ENCODE data around the gene MIOX. TPM values are rescaled to one million over a fixed set of nuclear protein-coding genes. Genes with fewer than 3 reads are reported as not detected.

The MIOX gene
- total RNA-seq, 4 donors from 2014 or later = not detected

DNA sequence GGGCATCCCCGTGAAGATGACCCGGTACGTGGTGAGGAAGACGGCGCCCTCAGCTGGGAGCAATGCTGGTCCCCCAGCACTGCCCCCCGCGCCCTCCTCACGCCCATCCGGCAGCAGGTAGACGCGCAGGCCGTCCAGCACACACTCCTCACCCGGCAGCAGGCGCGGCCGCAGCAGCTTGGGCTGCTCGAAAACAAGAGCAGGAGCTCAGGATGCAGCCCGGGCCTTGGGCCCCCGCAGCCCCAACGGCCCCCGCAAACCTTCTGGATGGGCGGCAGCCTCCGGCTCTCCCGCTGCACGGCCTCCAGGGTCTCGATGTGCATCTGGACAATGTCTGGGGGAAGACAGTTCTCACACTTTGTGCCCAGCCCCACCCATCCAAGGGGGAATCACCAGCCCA is 25.1 kb upstream of the MIOX start:
- peaks cover 0 to 100% of the 10 kb centered on the region in 2 donors for H3K36me3 ChIP-seq
- ATAC-seq = no peak
- WGBS, 2 donors (ENCODE audit: low coverage in 1 of 2) = 80 to 95% methylated on average over 1 to 14 of the region's 26 CpGs
- H3K9me3 ChIP-seq = no peaks in the 10 kb centered on the region
- H3K27ac ChIP-seq = no peak overlapping the region
- TF ChIP-seq, protein P1, sequence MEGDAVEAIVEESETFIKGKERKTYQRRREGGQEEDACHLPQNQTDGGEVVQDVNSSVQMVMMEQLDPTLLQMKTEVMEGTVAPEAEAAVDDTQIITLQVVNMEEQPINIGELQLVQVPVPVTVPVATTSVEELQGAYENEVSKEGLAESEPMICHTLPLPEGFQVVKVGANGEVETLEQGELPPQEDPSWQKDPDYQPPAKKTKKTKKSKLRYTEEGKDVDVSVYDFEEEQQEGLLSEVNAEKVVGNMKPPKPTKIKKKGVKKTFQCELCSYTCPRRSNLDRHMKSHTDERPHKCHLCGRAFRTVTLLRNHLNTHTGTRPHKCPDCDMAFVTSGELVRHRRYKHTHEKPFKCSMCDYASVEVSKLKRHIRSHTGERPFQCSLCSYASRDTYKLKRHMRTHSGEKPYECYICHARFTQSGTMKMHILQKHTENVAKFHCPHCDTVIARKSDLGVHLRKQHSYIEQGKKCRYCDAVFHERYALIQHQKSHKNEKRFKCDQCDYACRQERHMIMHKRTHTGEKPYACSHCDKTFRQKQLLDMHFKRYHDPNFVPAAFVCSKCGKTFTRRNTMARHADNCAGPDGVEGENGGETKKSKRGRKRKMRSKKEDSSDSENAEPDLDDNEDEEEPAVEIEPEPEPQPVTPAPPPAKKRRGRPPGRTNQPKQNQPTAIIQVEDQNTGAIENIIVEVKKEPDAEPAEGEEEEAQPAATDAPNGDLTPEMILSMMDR (IDR thresholded peaks at IDR 0.05) = no peak
- TF ChIP-seq POLR2AphosphoS5 (IDR thresholded peaks at IDR 0.05) (no peak), EP300 (IDR thresholded peaks at IDR 0.05) (no peak), POLR2A (IDR thresholded peaks at IDR 0.05) (no peak)
- H3K27me3 ChIP-seq = no peaks in the 10 kb centered on the region
- H3K4me3 ChIP-seq = no peak overlapping the region
- no peaks in the 10 kb centered on the region for H3K4me1 ChIP-seq

GRCh38 chr22:50461979-50462540 is 24.6 kb upstream of the MIOX start:
- 90 to 94% methylated on average over 2 to 6 of the region's 30 CpGs for WGBS, 2 donors (ENCODE audit: low coverage in 1 of 2)
- TF ChIP-seq EP300 (IDR thresholded peaks at IDR 0.05) (no peak), POLR2A (IDR thresholded peaks at IDR 0.05) (no peak), POLR2AphosphoS5 (IDR thresholded peaks at IDR 0.05) (no peak)
- TF ChIP-seq, protein P1 (IDR thresholded peaks at IDR 0.05) = no peak
- no peaks in the 10 kb centered on the region for H3K9me3 ChIP-seq
- no peaks in the 10 kb centered on the region for H3K27me3 ChIP-seq
- no peak overlapping the region for H3K27ac ChIP-seq
- H3K36me3 ChIP-seq = peaks cover 0 to 100% of the 10 kb centered on the region in 2 donors
- ATAC-seq = no peak
- H3K4me3 ChIP-seq = no peak overlapping the region
- H3K4me1 ChIP-seq = no peaks in the 10 kb centered on the region

DNA sequence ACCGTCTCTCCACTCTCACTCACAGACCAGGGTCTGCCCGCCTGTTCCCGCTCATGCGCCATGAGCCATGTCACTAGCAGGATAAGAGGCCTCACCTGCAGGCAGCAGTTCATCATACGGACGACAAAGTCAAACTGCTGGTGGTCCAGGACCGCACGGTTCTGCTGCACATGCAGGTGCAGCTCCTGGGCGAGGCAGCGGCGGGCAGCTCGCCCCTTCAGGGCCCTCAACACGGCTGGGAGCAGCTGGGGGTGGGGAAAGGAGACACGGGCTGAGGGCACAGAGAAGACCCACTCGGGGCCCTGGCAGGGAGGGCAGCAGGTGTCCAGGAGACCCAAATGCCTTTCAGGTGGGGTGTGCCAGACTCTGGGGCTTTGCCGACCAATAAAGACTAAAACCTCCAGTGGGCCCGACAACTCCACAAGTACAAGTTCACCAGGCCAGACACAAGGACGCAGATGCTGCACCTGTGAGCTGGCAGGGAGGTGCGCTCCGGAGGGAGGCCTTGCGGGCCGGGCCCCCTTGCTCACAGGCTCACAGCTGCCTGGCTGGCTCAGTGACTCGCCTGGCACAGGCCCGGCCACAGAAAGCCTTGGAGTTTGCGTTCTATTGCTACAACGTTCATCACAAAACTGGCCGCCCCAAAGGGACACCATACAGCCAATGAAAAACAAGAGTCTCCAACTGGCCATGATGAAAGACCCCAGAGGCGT is 23.3 kb upstream of the MIOX start:
- no peaks in the 10 kb centered on the region for H3K9me3 ChIP-seq
- no peak overlapping the region for H3K4me3 ChIP-seq
- no peak for ATAC-seq
- TF ChIP-seq, protein P1 (IDR thresholded peaks at IDR 0.05) = no peak
- TF ChIP-seq POLR2AphosphoS5 (IDR thresholded peaks at IDR 0.05) (no peak), POLR2A (IDR thresholded peaks at IDR 0.05) (no peak), EP300 (IDR thresholded peaks at IDR 0.05) (no peak)
- H3K27ac ChIP-seq = no peak overlapping the region
- WGBS, 2 donors (ENCODE audit: low coverage in 1 of 2) = no CpG with 5 or more reads among the region's 28 CpGs
- no peaks in the 10 kb centered on the region for H3K27me3 ChIP-seq
- peaks cover 0 to 2% (median 0%) of the 10 kb centered on the region in 3 donors for H3K4me1 ChIP-seq
- peaks cover 0 to 100% of the 10 kb centered on the region in 2 donors for H3K36me3 ChIP-seq

DNA sequence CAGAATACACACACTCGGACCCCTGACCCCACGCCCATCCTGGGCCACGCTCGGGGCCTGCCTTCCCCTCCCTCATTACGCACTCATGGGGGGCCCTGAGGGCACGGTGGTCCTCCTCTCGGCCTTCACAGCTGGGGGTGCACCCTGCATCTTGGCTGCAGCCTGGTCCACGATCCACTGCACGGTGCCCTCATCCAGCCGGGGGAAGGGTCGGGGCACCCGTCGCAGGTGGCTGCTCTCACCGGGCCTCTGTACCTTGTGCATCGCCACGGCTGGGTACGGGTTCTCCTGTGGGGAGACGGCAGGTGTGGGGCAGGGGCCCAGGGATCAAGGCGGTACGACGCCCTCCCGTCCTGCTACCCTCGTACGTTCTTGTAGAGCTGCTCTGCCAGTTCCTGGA is 22.2 kb upstream of the MIOX start:
- H3K36me3 ChIP-seq = peaks cover 0 to 89% of the 10 kb centered on the region in 2 donors
- WGBS, 2 donors (ENCODE audit: low coverage in 1 of 2) = no CpG with 5 or more reads among the region's 24 CpGs
- no peak overlapping the region for H3K4me3 ChIP-seq
- no peaks in the 10 kb centered on the region for H3K27me3 ChIP-seq
- H3K4me1 ChIP-seq = peaks cover 0 to 13% (median under 1%) of the 10 kb centered on the region in 3 donors
- no peak for ATAC-seq
- H3K9me3 ChIP-seq = no peaks in the 10 kb centered on the region
- TF ChIP-seq EP300 (IDR thresholded peaks at IDR 0.05) (no peak), POLR2A (IDR thresholded peaks at IDR 0.05) (no peak), POLR2AphosphoS5 (IDR thresholded peaks at IDR 0.05) (no peak)
- TF ChIP-seq, protein P1 (IDR thresholded peaks at IDR 0.05) = no peak
- no peak overlapping the region for H3K27ac ChIP-seq
